ENCODE data around the gene WDFY2.

The WDFY2 gene

GRCh38 chr13:51679616-51680015 lies 95.4 kb downstream of the WDFY2 start:
- no peak for DNase-seq
- Histone ChIP-seq H3K27me3 (replicated peaks) (no peaks in the 10 kb centered on the region), H3K4me3 (ENCODE audit: low read depth, low read length) (no peak overlapping the region), H3K36me3 (replicated peaks) (no peaks in the 10 kb centered on the region), H3K27ac (no peak overlapping the region)
- in situ Hi-C loops (cut with HindIII; ENCODE audit: low pct_ligation_motif_present, low sequenced_read_pairs) = no loop called here
- TF ChIP-seq CTCF (IDR thresholded peaks at IDR 0.05; ENCODE audit: low read depth, low read length, missing control alignments) = no peak

GRCh38 chr13:51681037-51681678 lies 96.9 kb downstream of the WDFY2 start:
- peak overlapping the region; percentile 61 for H3K27ac ChIP-seq
- no peaks in the 10 kb centered on the region for H3K36me3 ChIP-seq (replicated peaks)
- DNase-seq = peak; percentile 57
- no peak for TF ChIP-seq CTCF (IDR thresholded peaks at IDR 0.05; ENCODE audit: low read depth, low read length, missing control alignments)
- H3K4me3 ChIP-seq (ENCODE audit: low read depth, low read length) = no peak overlapping the region
- in situ Hi-C loops (cut with HindIII; ENCODE audit: low pct_ligation_motif_present, low sequenced_read_pairs) = no loop called here
- no peaks in the 10 kb centered on the region for H3K27me3 ChIP-seq (replicated peaks)

- H3K36me3 ChIP-seq (replicated peaks) = no peaks in the 10 kb centered on the region
- DNase-seq = no peak
- H3K27ac ChIP-seq = no peak overlapping the region
- no peak for TF ChIP-seq CTCF (IDR thresholded peaks at IDR 0.05; ENCODE audit: low read depth, low read length, missing control alignments)
- no peak overlapping the region for H3K4me3 ChIP-seq (ENCODE audit: low read depth, low read length)
- no peaks in the 10 kb centered on the region for H3K27me3 ChIP-seq (replicated peaks)
- in situ Hi-C loops (cut with HindIII; ENCODE audit: low pct_ligation_motif_present, low sequenced_read_pairs) = no loop called here
These were observed 98.4 kb downstream of the WDFY2 start for GRCh38 chr13:51682686-51683085.

- no peak overlapping the region for H3K27ac ChIP-seq
- DNase-seq = no peak
These were observed 99.3 kb downstream of the WDFY2 start for GRCh38 chr13:51683597-51683996.

GRCh38 chr13:51684076-51684475 lies 99.8 kb downstream of the WDFY2 start:
- no peak for DNase-seq
- H3K27me3 ChIP-seq (replicated peaks) = no peaks in the 10 kb centered on the region
- H3K4me3 ChIP-seq (ENCODE audit: low read depth, low read length) = no peak overlapping the region
- no peaks in the 10 kb centered on the region for H3K36me3 ChIP-seq (replicated peaks)
- TF ChIP-seq CTCF (IDR thresholded peaks at IDR 0.05; ENCODE audit: low read depth, low read length, missing control alignments) = no peak
- in situ Hi-C loops (cut with HindIII; ENCODE audit: low pct_ligation_motif_present, low sequenced_read_pairs) = no loop called here
- H3K27ac ChIP-seq = no peak overlapping the region

More at GRCh38 chr13:51683597-51683996, 99.3 kb downstream of the WDFY2 start:
- in situ Hi-C loops (cut with HindIII; ENCODE audit: low pct_ligation_motif_present, low sequenced_read_pairs) = no loop called here
- H3K36me3 ChIP-seq (replicated peaks) = no peaks in the 10 kb centered on the region
- H3K4me3 ChIP-seq (ENCODE audit: low read depth, low read length) = no peak overlapping the region
- H3K27me3 ChIP-seq (replicated peaks) = no peaks in the 10 kb centered on the region
- no peak for TF ChIP-seq CTCF (IDR thresholded peaks at IDR 0.05; ENCODE audit: low read depth, low read length, missing control alignments)
